ENCODE data around the gene ARAP2.

Gene ARAP2

GRCh38 chr4:36140421-36140820 lies 103.9 kb downstream of the ARAP2 start:
- TF ChIP-seq TAF1 (IDR thresholded peaks at IDR 0.05; ENCODE audit: borderline replicate concordance, insufficient read depth, low read length) (no peak), REST (IDR thresholded peaks at IDR 0.05; ENCODE audit: insufficient read depth in 1 of 2, low read depth in 2 of 2, low read length in 2 of 2) (no peak), POLR2AphosphoS5 (IDR thresholded peaks at IDR 0.05; ENCODE audit: low read depth, low read length) (no peak), FOXP2 (optimal IDR thresholded peaks at IDR 0.05; ENCODE audit: borderline replicate concordance, extremely low read depth, extremely low read length, insufficient read depth) (no peak), SIN3A (IDR thresholded peaks at IDR 0.05; ENCODE audit: borderline replicate concordance, insufficient read depth, low read length) (no peak)

- TF ChIP-seq SIN3A (IDR thresholded peaks at IDR 0.05; ENCODE audit: borderline replicate concordance, insufficient read depth, low read length) (no peak), FOXP2 (optimal IDR thresholded peaks at IDR 0.05; ENCODE audit: borderline replicate concordance, extremely low read depth, extremely low read length, insufficient read depth) (no peak), POLR2AphosphoS5 (IDR thresholded peaks at IDR 0.05; ENCODE audit: low read depth, low read length) (no peak), TAF1 (IDR thresholded peaks at IDR 0.05; ENCODE audit: borderline replicate concordance, insufficient read depth, low read length) (no peak), REST (IDR thresholded peaks at IDR 0.05; ENCODE audit: insufficient read depth in 1 of 2, low read depth in 2 of 2, low read length in 2 of 2) (no peak)
These were observed 106.1 kb downstream of the ARAP2 start for GRCh38 chr4:36138220-36138619.

GRCh38 chr4:36137336-36137735 lies 107.0 kb downstream of the ARAP2 start:
- TF ChIP-seq REST (IDR thresholded peaks at IDR 0.05; ENCODE audit: insufficient read depth in 1 of 2, low read depth in 2 of 2, low read length in 2 of 2) (no peak), SIN3A (IDR thresholded peaks at IDR 0.05; ENCODE audit: borderline replicate concordance, insufficient read depth, low read length) (no peak), POLR2AphosphoS5 (IDR thresholded peaks at IDR 0.05; ENCODE audit: low read depth, low read length) (no peak), TAF1 (IDR thresholded peaks at IDR 0.05; ENCODE audit: borderline replicate concordance, insufficient read depth, low read length) (no peak), FOXP2 (optimal IDR thresholded peaks at IDR 0.05; ENCODE audit: borderline replicate concordance, extremely low read depth, extremely low read length, insufficient read depth) (no peak)

- TF ChIP-seq TAF1 (IDR thresholded peaks at IDR 0.05; ENCODE audit: borderline replicate concordance, insufficient read depth, low read length) (no peak), FOXP2 (optimal IDR thresholded peaks at IDR 0.05; ENCODE audit: borderline replicate concordance, extremely low read depth, extremely low read length, insufficient read depth) (no peak), SIN3A (IDR thresholded peaks at IDR 0.05; ENCODE audit: borderline replicate concordance, insufficient read depth, low read length) (no peak)
These were observed 110.7 kb downstream of the ARAP2 start for GRCh38 chr4:36133658-36134057.

- TF ChIP-seq SIN3A (IDR thresholded peaks at IDR 0.05; ENCODE audit: borderline replicate concordance, insufficient read depth, low read length): no peak
- no peak for TF ChIP-seq POLR2AphosphoS5 (IDR thresholded peaks at IDR 0.05; ENCODE audit: low read depth, low read length)
These were observed 111.2 kb downstream of the ARAP2 start for GRCh38 chr4:36133086-36133485.

- TF ChIP-seq TAF1 (IDR thresholded peaks at IDR 0.05; ENCODE audit: borderline replicate concordance, insufficient read depth, low read length): no peak
- no peak for TF ChIP-seq FOXP2 (optimal IDR thresholded peaks at IDR 0.05; ENCODE audit: borderline replicate concordance, extremely low read depth, extremely low read length, insufficient read depth)
- TF ChIP-seq SIN3A (IDR thresholded peaks at IDR 0.05; ENCODE audit: borderline replicate concordance, insufficient read depth, low read length): no peak
- no peak for TF ChIP-seq POLR2AphosphoS5 (IDR thresholded peaks at IDR 0.05; ENCODE audit: low read depth, low read length)
- no peak for TF ChIP-seq REST (IDR thresholded peaks at IDR 0.05; ENCODE audit: insufficient read depth in 1 of 2, low read depth in 2 of 2, low read length in 2 of 2)
These were observed 113.7 kb downstream of the ARAP2 start for GRCh38 chr4:36130641-36131040.

Data from PFSK-1 (cell line).